Cardiac muscle cell (in vitro differentiated cells and primary cell): ENCODE data around the gene CD99L2. TPM values are rescaled to one million over a fixed set of nuclear protein-coding genes. Genes with fewer than 3 reads are reported as not detected.
"Not testable (repeated sequence)": the region's sequence is repeated elsewhere in the genome, so short reads cannot be mapped to it uniquely, and the experiment has no call there.

ENCODE experiments used
- DNase-seq, 2 donors: peaks; one replicate each; pipeline versions ENCODE4 v3.0.0 to v3.0.0-alpha.2; 2010 to 2017; ENCODE audit warnings: low read depth in 1 of 2, low spot score in 1 of 2
- H3K27ac ChIP-seq: fragments of 200-600 bp; sonication (generic); 2 replicates; pipeline ENCODE4 v1.5.1; 2016
- H3K27me3 ChIP-seq: fragments of 200-600 bp; sonication (generic); 2 replicates; pipeline ENCODE4 v1.6.0; 2016; ENCODE audit warnings: control low read depth
- H3K36me3 ChIP-seq: fragments of 200-600 bp; sonication (generic); 2 replicates; pipeline ENCODE4 v1.5.1; 2016; ENCODE audit warnings: control low read depth
- H3K4me1 ChIP-seq: fragments of 200-600 bp; sonication (generic); 2 replicates; pipeline ENCODE4 v1.8.1; 2017; ENCODE audit warnings: low read depth, mild to moderate bottlenecking, mixed run types
- H3K4me3 ChIP-seq: fragments of 200-600 bp; sonication (generic); 2 replicates; pipeline ENCODE4 v1.5.1; 2016; ENCODE audit warnings: mild to moderate bottlenecking
- H3K9me3 ChIP-seq: fragments of 200-600 bp; sonication (generic); 2 replicates; pipeline ENCODE4 v1.5.1; 2017; ENCODE audit warnings: low read depth, mild to moderate bottlenecking, control low read depth
- polyA plus RNA-seq: library from polyadenylated mRNA; unstranded; fragments of >200 nt; fragmentation: Nextera tagmentation; extraction: Ambion mirVana; gene quantifications from 2 replicates; pipeline ENCODE4 v1.2.1, GENCODE V29; 2016
- total RNA-seq: library from RNA; depleted of rRNA; stranded (reverse); fragments of >200 nt; gene quantifications from 2 replicates; pipeline ENCODE4 v1.2.3, GENCODE V29; 2016
- TF ChIP-seq, protein P1 (sequence below): IDR thresholded peaks from 2 replicates; pipeline ENCODE4 v1.5.1; 2012; ENCODE audit warnings: low read depth, mild to moderate bottlenecking, low read length

CD99L2 gene
- total and polyA plus RNA-seq, 2 experiments from 2014 or later, result 44.7 to 53.5 TPM

- DNase-seq, result peak in 1 of 2 donors; percentile 22
- TF ChIP-seq, protein P1, sequence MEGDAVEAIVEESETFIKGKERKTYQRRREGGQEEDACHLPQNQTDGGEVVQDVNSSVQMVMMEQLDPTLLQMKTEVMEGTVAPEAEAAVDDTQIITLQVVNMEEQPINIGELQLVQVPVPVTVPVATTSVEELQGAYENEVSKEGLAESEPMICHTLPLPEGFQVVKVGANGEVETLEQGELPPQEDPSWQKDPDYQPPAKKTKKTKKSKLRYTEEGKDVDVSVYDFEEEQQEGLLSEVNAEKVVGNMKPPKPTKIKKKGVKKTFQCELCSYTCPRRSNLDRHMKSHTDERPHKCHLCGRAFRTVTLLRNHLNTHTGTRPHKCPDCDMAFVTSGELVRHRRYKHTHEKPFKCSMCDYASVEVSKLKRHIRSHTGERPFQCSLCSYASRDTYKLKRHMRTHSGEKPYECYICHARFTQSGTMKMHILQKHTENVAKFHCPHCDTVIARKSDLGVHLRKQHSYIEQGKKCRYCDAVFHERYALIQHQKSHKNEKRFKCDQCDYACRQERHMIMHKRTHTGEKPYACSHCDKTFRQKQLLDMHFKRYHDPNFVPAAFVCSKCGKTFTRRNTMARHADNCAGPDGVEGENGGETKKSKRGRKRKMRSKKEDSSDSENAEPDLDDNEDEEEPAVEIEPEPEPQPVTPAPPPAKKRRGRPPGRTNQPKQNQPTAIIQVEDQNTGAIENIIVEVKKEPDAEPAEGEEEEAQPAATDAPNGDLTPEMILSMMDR, result no peak
Measured at GRCh38 chrX:150893936-150894335, 4.5 kb downstream of the CD99L2 start.

DNA sequence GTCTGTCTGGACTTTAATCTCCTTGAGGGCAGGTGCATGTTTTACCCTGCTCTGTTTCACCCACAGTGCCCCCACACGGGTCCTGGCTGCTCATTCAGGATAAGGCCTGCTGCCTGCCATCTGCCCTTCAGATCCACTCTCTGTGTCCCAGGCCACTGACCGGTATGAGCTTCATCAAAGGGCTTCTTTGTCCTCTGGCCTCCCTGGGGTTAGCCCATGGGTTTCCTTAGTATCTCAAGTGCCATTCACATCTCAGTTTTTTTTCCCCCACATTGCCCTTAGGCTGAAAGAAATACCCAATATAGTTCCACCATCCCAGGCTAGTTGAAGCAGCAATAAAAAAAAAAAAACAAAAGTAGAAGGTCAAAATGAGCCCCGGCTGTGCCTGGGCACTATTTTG is 9.3 kb downstream of the CD99L2 start:
- H3K4me3 ChIP-seq, result no peak overlapping the region
- DNase-seq, result no peak
- TF ChIP-seq, protein P1, result no peak
- no peaks in the 10 kb centered on the region for H3K4me1 ChIP-seq
- no peak overlapping the region for H3K27ac ChIP-seq
- no peaks in the 10 kb centered on the region for H3K36me3 ChIP-seq
- no peaks in the 10 kb centered on the region for H3K27me3 ChIP-seq
- no peaks in the 10 kb centered on the region for H3K9me3 ChIP-seq

More at GRCh38 chrX:150893936-150894335, 4.5 kb downstream of the CD99L2 start:
- Histone ChIP-seq H3K36me3 (no peaks in the 10 kb centered on the region), H3K9me3 (no peaks in the 10 kb centered on the region), H3K4me1 (no peaks in the 10 kb centered on the region), H3K27me3 (no peaks in the 10 kb centered on the region), H3K27ac (no peak overlapping the region), H3K4me3 (no peak overlapping the region)

DNA sequence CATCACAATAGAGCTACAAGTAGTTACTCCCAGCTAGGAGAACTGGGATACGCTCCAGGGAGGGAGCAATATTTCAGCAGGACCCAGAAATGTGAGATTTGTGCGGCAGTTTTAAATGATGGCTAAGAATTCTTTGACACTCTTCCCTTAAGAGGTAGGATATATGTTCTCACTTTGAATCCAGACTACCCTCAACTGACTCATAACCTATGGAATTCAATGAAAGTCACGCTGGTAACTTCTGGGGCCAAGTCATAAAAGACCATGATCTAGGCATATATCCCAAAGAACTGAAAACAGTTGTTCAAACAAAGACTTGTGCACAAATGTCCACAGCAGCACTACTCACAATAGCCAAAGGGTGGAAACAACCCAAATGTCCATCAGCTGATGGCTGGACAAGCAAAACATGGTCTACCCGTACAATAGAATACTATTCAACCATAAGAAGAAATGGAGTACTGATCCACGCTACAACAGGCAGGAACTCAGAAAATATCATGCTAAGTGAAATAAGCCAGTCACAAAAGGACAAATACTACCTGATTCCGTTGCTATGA is 10.5 kb downstream of the CD99L2 start:
- Histone ChIP-seq H3K27ac (no peak overlapping the region), H3K27me3 (no peaks in the 10 kb centered on the region), H3K4me1 (no peaks in the 10 kb centered on the region), H3K36me3 (no peaks in the 10 kb centered on the region), H3K4me3 (no peak overlapping the region), H3K9me3 (no peaks in the 10 kb centered on the region)
- TF ChIP-seq, protein P1, result no peak
- DNase-seq, result no peak

DNA sequence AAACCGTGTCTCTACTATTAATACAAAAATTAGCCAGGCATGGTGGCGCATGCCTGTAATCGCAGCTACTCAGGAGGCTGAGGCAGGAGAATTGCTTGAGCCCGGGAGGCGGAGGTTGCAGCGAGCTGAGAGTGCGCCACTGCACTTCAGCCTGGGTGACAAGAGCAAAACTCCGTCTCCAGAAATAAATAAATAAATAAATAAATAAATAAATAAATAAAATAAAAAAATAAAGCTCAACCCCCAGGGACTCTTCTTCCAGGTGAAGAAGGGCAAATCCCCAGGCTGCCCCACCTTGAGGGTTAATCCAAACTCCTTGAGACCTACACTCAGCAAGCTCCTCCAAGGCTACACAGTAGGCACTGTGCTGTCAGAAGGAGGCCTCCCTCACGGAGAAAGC is 11.2 kb downstream of the CD99L2 start:
- H3K36me3 ChIP-seq, H3K9me3 ChIP-seq, H3K27ac ChIP-seq, H3K4me1 ChIP-seq, DNase-seq, H3K27me3 ChIP-seq, H3K4me3 ChIP-seq: not testable (repeated sequence)

DNA sequence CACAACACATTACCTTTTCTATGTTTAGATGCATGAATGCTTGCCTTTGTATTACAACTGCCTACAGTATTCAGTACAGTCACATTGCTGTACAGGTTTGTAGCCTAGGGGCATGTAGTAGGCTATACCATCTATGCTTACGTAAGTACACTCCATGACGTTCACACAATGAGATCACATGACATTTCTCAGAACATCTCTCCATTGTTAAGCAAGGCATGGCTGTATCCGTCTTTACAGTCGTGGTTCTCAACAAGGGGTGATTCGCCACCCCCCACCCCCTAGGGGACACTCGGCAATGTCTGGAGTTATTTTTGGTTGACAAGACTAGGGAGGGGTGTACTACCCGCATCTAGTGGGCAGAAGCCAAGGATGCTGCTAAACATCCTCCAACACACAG is 12.1 kb downstream of the CD99L2 start:
- no peak for DNase-seq
- TF ChIP-seq, protein P1, result no peak
- no peaks in the 10 kb centered on the region for H3K27me3 ChIP-seq
- no peaks in the 10 kb centered on the region for H3K9me3 ChIP-seq
- H3K36me3 ChIP-seq, result no peaks in the 10 kb centered on the region
- no peak overlapping the region for H3K4me3 ChIP-seq
- no peak overlapping the region for H3K27ac ChIP-seq
- H3K4me1 ChIP-seq, result no peaks in the 10 kb centered on the region

- Histone ChIP-seq H3K27ac (no peak overlapping the region), H3K4me1 (no peaks in the 10 kb centered on the region), H3K4me3 (no peak overlapping the region), H3K36me3 (no peaks in the 10 kb centered on the region), H3K27me3 (no peaks in the 10 kb centered on the region), H3K9me3 (no peaks in the 10 kb centered on the region)
- TF ChIP-seq, protein P1, result no peak
- no peak for DNase-seq
Measured at GRCh38 chrX:150880808-150881165, 17.7 kb downstream of the CD99L2 start.
